ENCODE results near the gene JUN. TPM values are rescaled to one million over a fixed set of nuclear protein-coding genes. Genes with fewer than 3 reads are reported as not detected.

The JUN gene
- total RNA-seq, 1 experiment from 2014 or later = 14.2 TPM

GRCh38 chr1:58778385-58779000, 5.4 kb downstream of the JUN start:
- TF ChIP-seq, protein P1, sequence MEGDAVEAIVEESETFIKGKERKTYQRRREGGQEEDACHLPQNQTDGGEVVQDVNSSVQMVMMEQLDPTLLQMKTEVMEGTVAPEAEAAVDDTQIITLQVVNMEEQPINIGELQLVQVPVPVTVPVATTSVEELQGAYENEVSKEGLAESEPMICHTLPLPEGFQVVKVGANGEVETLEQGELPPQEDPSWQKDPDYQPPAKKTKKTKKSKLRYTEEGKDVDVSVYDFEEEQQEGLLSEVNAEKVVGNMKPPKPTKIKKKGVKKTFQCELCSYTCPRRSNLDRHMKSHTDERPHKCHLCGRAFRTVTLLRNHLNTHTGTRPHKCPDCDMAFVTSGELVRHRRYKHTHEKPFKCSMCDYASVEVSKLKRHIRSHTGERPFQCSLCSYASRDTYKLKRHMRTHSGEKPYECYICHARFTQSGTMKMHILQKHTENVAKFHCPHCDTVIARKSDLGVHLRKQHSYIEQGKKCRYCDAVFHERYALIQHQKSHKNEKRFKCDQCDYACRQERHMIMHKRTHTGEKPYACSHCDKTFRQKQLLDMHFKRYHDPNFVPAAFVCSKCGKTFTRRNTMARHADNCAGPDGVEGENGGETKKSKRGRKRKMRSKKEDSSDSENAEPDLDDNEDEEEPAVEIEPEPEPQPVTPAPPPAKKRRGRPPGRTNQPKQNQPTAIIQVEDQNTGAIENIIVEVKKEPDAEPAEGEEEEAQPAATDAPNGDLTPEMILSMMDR (conservative IDR thresholded peaks at IDR 0.05) = no peak

More at GRCh38 chr1:58778385-58779000, 5.4 kb downstream of the JUN start:
- H4K20me1 ChIP-seq (ENCODE audit: control insufficient read depth, insufficient read depth, insufficient read length) = no peaks in the 10 kb centered on the region
- no peak overlapping the region for H2BK5ac ChIP-seq (ENCODE audit: insufficient read length, low read length)
- no peak overlapping the region for H3K4ac ChIP-seq (ENCODE audit: low read depth, low read length)
- H3K27ac ChIP-seq (ENCODE audit: insufficient read length, low read depth, low read length) = no peak overlapping the region
- no peak overlapping the region for H3T11ph ChIP-seq (ENCODE audit: low read length)
- Mint-ChIP-seq H3K4me3 (no peak overlapping the region), H3K27ac (no peak overlapping the region), H3K36me3 (ENCODE audit: insufficient read depth in 1 of 3, low read depth in 3 of 3) (peaks cover 0 to 9% (median 6%) of the 10 kb centered on the region in 3 experiments; a peak in 4 of 7 replicates), H3K9me3 (peaks cover 4 to 7% of the 10 kb centered on the region in 2 experiments; a peak in 2 of 5 replicates), H3K4me1 (peaks cover 13 to 26% of the 10 kb centered on the region in 2 experiments), H3K27me3 (ENCODE audit: low read depth) (peaks cover 27% of the 10 kb centered on the region)
- H3K23ac ChIP-seq (ENCODE audit: insufficient read length, low read depth, low read length) = no peak overlapping the region
- no peak overlapping the region for H4K5ac ChIP-seq (ENCODE audit: insufficient read length, low read depth, low read length)
- no peak overlapping the region for H2AK5ac ChIP-seq (ENCODE audit: insufficient read length, low read length)
- no peaks in the 10 kb centered on the region for H3K9me3 ChIP-seq (ENCODE audit: control insufficient read depth, low read depth, low read length)
- no peak overlapping the region for H2AFZ ChIP-seq (ENCODE audit: low read length)
- H3K56ac ChIP-seq (ENCODE audit: insufficient read length, low read depth, low read length) = no peak overlapping the region
- peaks cover 12% of the 10 kb centered on the region; the same call in 1 of the 2 replicates for H3K27me3 ChIP-seq (ENCODE audit: insufficient read depth, low read length)
- no peak overlapping the region for H2BK15ac ChIP-seq (ENCODE audit: low read depth, low read length)
- H2BK12ac ChIP-seq (ENCODE audit: insufficient read length, low read depth, low read length) = no peak overlapping the region
- no peak overlapping the region for H3K9ac ChIP-seq (ENCODE audit: extremely low read depth, insufficient read length, low read length)
- H3K4me2 ChIP-seq (ENCODE audit: insufficient read depth, insufficient read length, low read length) = no peak overlapping the region
- no peak overlapping the region for H3K14ac ChIP-seq (ENCODE audit: insufficient read depth, low read length)
- H3K23me2 ChIP-seq (ENCODE audit: insufficient read length, low read depth, low read length, poor library complexity, severe bottlenecking) = peaks cover 16% of the 10 kb centered on the region
- H3K4me1 ChIP-seq (ENCODE audit: insufficient read depth, low read length) = peaks cover 2% of the 10 kb centered on the region; the same call in 1 of the 2 replicates
- no peak overlapping the region for H2BK20ac ChIP-seq (ENCODE audit: low read depth, low read length, poor library complexity, severe bottlenecking)
- H3K18ac ChIP-seq (ENCODE audit: insufficient read length, low read depth, low read length) = no peak overlapping the region
- no peaks in the 10 kb centered on the region; the same call in 1 of the 2 replicates for H3K79me2 ChIP-seq (ENCODE audit: insufficient read depth, low read length)
- WGBS (ENCODE audit: extremely low coverage, insufficient read length, low lambda C conversion rate) = no CpG with 5 or more reads among the region's 3 CpGs
- no peak overlapping the region for H2BK120ac ChIP-seq (ENCODE audit: low read depth, low read length, poor library complexity, severe bottlenecking)
- H3K79me1 ChIP-seq (ENCODE audit: insufficient read depth, low read depth, low read length, poor library complexity, severe bottlenecking) = no peaks in the 10 kb centered on the region
- no peak for DNase-seq
- no peak overlapping the region for H4K8ac ChIP-seq (replicated peaks; ENCODE audit: insufficient read length, low read depth, low read length)
- no peak overlapping the region for H4K91ac ChIP-seq (ENCODE audit: insufficient read length, low read depth, low read length)

Measured in H9 (cell line).